22Rv1 (cell line): Measurements from ENCODE around the gene EPHB1.
"Not testable (repeated sequence)": the region's sequence is repeated elsewhere in the genome, so short reads cannot be mapped to it uniquely, and the experiment has no call there.

Source experiments
- ZFX ChIP-seq: fragments of 450-650 bp; IDR thresholded peaks from 2 replicates; pipeline ENCODE4 v1.6.1; 2017; ENCODE audit warnings: antibody characterized with exemption, borderline replicate concordance
- TF ChIP-seq, protein P1 (sequence below): fragments of 450-650 bp; IDR thresholded peaks from 2 replicates; pipeline ENCODE4 v1.5.1; 2017; ENCODE audit warnings: mild to moderate bottlenecking

GRCh38 chr3:134971907-134972306 lies 176.8 kb downstream of the EPHB1 start:
- TF ChIP-seq ZFX = not testable (repeated sequence)
- TF ChIP-seq, protein P1, sequence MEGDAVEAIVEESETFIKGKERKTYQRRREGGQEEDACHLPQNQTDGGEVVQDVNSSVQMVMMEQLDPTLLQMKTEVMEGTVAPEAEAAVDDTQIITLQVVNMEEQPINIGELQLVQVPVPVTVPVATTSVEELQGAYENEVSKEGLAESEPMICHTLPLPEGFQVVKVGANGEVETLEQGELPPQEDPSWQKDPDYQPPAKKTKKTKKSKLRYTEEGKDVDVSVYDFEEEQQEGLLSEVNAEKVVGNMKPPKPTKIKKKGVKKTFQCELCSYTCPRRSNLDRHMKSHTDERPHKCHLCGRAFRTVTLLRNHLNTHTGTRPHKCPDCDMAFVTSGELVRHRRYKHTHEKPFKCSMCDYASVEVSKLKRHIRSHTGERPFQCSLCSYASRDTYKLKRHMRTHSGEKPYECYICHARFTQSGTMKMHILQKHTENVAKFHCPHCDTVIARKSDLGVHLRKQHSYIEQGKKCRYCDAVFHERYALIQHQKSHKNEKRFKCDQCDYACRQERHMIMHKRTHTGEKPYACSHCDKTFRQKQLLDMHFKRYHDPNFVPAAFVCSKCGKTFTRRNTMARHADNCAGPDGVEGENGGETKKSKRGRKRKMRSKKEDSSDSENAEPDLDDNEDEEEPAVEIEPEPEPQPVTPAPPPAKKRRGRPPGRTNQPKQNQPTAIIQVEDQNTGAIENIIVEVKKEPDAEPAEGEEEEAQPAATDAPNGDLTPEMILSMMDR = not testable (repeated sequence)
